ENCODE data around the gene REXO4.
A peak's percentile ranks its signal among the peaks of the same experiment; 100 is the strongest.

The REXO4 gene

DNA sequence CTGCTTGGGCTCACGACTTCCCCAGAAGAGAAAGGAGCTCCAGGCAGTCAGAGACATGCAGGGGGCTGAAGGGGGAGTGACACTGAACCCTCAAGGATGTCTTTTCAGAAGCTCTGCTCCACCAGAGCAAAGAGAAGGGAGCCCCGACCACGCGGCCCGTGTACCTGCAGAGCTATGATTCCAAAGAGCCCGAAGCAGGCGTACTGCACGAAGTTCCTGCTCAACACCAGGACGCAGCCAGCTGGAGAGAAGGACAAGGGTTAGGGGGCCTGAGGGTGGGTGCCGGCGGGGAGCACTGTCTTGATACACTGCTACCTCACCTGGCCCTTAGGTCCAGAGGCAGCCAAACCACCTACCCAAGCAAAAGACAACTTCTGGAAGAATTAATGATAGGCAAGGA lies 51.4 kb downstream of the REXO4 start:
- TF ChIP-seq, protein P1, sequence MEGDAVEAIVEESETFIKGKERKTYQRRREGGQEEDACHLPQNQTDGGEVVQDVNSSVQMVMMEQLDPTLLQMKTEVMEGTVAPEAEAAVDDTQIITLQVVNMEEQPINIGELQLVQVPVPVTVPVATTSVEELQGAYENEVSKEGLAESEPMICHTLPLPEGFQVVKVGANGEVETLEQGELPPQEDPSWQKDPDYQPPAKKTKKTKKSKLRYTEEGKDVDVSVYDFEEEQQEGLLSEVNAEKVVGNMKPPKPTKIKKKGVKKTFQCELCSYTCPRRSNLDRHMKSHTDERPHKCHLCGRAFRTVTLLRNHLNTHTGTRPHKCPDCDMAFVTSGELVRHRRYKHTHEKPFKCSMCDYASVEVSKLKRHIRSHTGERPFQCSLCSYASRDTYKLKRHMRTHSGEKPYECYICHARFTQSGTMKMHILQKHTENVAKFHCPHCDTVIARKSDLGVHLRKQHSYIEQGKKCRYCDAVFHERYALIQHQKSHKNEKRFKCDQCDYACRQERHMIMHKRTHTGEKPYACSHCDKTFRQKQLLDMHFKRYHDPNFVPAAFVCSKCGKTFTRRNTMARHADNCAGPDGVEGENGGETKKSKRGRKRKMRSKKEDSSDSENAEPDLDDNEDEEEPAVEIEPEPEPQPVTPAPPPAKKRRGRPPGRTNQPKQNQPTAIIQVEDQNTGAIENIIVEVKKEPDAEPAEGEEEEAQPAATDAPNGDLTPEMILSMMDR (conservative IDR thresholded peaks at IDR 0.05; ENCODE audit: control insufficient read depth, insufficient read depth, low read depth, low read length) = no peak
- no peak for DNase-seq (ENCODE audit: low read depth)
- H3K4me3 ChIP-seq (ENCODE audit: control insufficient read depth, low read depth, low read length) = no peak overlapping the region

DNA sequence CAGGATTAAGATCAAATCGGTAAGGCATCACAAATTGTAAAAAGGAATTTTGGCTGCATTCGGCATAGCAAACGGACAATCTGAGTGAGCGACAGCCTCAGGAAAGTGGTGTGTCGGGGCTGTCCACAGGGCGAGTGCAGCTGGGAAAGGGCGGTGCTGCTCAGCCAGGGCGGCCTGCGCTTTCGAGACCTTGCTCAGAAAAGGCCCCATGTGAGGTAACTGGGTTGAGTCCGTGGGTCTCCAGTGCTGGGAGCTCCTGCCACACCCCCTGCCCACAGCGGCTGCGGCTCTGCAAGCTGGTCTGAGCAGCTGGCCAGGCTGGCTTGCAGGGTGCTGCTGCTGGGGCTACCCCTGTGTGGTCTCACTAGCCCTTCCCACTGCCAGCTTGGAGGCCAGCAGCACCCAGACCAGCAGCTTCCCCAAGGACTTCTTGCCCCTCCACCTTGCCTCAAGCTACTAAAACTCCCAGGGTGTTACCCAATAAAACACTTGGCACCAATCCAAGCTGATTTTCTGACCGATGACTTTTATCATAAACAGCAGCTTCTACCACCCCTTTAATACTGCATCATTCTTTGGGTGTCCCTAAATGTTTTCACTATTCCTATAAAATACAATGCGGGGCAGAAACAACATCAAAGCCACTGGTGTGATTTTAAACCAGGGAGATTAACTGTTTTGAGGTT lies 55.3 kb downstream of the REXO4 start:
- TF ChIP-seq, protein P1 (conservative IDR thresholded peaks at IDR 0.05; ENCODE audit: control insufficient read depth, insufficient read depth, low read depth, low read length) = no peak
- no peak overlapping the region for H3K4me3 ChIP-seq (ENCODE audit: control insufficient read depth, low read depth, low read length)
- DNase-seq (ENCODE audit: low read depth) = peak; percentile 49

DNA sequence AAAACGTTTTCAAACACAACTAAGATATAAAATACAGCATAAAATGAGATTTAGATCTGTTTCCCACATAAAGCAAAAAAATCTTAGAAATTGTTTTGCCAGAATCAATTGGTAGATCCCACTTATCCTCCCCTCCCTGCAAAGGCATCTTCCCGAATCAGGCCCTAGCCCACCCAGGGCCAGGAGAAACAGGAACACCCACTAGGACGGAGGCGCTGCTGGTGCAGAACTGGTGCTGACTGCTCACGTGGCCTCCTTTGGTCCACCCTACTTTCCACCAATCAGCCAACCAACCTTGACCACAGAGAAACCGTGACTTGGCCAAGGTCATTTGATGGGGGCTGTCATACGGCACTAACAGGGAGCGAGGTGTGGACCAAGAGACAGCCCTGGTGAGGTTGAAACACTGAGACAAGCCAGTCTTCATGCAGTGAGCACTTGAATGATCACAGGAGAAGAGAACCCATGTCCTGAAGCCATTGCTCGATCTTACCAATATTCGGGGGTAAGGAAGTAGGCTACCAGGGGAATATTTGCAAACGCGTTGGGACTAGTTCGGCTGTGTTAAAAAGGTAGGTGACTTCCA lies 56.2 kb downstream of the REXO4 start:
- DNase-seq (ENCODE audit: low read depth) = no peak
- TF ChIP-seq, protein P1 (conservative IDR thresholded peaks at IDR 0.05; ENCODE audit: control insufficient read depth, insufficient read depth, low read depth, low read length) = no peak
- H3K4me3 ChIP-seq (ENCODE audit: control insufficient read depth, low read depth, low read length) = no peak overlapping the region

DNA sequence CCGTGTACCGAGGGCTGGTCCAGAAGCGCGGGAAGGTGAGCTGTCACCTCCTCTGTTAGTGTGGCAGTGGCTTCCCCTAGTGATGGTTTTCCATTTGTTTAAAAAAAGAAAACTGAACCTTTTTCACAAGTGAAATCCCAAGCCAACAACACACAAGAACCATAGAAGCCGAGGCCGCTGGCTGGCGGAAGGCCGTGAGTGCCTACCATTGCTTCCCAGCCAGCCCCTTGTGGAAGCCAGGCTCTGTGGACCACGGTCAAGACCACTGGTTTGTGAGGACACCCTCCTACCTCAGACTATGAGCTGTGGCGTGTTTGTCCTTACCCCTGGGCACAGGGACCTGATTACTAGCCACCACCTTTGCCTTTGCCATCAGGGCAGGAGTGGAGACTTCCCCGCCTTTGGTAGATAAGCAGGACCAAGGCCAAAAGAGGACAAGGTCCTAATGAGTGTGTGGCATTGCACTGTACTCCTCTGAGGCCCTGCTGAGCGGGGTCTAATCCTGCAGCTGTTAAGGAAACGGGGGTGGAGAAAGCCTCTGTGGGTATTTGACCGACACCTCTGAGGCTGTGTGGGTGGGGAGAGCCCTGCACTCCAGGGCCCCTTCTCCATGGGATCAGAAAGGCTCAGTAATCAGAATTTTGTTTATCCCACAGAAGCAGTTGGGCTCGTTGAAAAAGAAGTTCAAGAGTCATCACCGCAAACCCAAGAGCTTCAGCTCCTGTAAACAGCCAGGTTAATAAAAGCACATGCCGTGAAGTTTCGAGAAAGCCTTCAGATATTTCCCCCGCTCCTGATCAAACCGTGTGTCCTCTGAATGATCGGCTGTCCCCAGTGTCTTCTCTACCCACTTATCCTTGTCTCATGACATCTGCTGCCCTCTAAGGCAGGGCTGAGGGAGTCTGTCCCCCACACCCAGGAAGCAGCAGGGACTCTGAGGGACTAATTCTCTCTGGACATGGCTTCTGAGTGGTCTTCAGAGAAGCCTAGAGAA lies 57.1 kb downstream of the REXO4 start:
- TF ChIP-seq, protein P1 (conservative IDR thresholded peaks at IDR 0.05; ENCODE audit: control insufficient read depth, insufficient read depth, low read depth, low read length) = no peak
- H3K4me3 ChIP-seq (ENCODE audit: control insufficient read depth, low read depth, low read length) = no peak overlapping the region
- DNase-seq (ENCODE audit: low read depth) = no peak

DNA sequence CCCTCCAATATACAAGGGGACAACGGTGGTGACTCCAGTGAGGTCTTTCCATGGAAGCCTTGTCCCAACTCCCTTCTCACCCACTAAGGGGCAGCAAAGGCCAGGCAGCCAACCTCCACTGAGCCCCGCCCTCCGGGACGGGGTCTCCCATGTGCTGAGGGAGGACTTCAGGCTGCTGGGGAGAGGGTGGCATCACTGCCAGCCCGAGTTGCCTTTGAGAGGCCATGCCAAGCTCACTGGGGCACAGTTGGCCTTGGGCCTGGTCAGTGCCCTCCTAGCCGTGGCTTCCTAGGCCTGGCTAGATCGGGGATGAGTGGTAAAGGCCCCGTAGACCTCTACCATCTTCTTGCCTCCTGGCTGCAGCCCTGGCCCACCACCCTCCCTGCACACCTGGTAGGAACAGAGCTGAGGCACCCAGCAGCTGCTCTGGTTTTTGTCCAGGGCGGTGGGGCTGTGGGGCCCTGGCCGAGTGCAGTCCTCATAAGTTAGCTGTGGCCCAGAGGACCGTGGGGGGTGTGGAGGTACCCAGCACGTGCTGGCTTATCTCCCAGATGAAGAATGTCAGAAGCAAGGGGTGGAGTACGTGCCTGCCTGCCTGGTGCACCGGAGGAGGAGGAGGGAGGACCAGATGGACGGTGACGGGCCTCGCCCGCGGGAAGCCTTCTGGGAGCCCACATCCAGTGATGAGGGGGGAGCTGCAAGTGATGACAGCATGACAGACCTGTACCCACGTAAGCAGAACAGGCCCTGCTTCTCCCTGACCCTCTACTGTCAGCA lies 58.2 kb downstream of the REXO4 start:
- H3K4me3 ChIP-seq (ENCODE audit: control insufficient read depth, low read depth, low read length) = no peak overlapping the region
- no peak for DNase-seq (ENCODE audit: low read depth)
- TF ChIP-seq, protein P1 (conservative IDR thresholded peaks at IDR 0.05; ENCODE audit: control insufficient read depth, insufficient read depth, low read depth, low read length) = peak; percentile 55

DNA sequence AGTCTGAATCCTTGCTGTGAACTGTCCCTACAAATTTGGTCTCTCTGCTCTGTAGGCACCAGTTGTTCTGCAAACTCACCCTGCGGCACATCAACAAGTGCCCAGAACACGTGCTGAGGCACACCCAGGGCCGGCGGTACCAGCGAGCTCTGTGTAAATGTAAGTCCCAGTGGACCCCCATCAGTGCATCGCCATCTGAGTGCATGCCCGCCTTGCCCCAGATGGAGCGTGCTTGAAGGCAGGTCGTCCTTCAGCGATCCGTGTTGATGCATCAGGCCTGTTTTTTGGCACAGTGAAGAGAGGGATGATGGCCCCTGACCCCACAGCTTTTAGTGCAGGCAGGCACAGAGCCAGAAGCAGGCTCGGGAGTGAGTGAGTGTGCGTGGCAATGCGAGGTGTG lies 60.2 kb downstream of the REXO4 start:
- TF ChIP-seq, protein P1 (conservative IDR thresholded peaks at IDR 0.05; ENCODE audit: control insufficient read depth, insufficient read depth, low read depth, low read length) = no peak
- no peak for DNase-seq (ENCODE audit: low read depth)
- H3K4me3 ChIP-seq (ENCODE audit: control insufficient read depth, low read depth, low read length) = no peak overlapping the region

Measured in fibroblast of mammary gland (primary cell).